H9 (cell line): ENCODE data around the gene SDHA. TPM values are rescaled to one million over a fixed set of nuclear protein-coding genes. Genes with fewer than 3 reads are reported as not detected.
"Not testable (repeated sequence)": the region's sequence is repeated elsewhere in the genome, so short reads cannot be mapped to it uniquely, and the experiment has no call there.

Experiments
- DNase-seq: peaks from one replicate; pipeline ENCODE4 v3.0.0-alpha.2; 2017
- H2AFZ ChIP-seq: one replicate; pipeline ENCODE4 v1.6.1; 2013; ENCODE audit warnings: mild to moderate bottlenecking, low read length, control low read depth, moderate library complexity
- H2AK5ac ChIP-seq: 2 replicates; pipeline ENCODE4 v1.6.1; 2013; ENCODE audit warnings: low read length, control low read depth, mixed read lengths; ENCODE audit not compliant: insufficient read length
- H2BK120ac ChIP-seq: one replicate; pipeline ENCODE4 v1.6.1; 2013; ENCODE audit warnings: low read depth, mild to moderate bottlenecking, low read length, control low read depth, inconsistent platforms; ENCODE audit not compliant: poor library complexity, severe bottlenecking
- H2BK12ac ChIP-seq: 2 replicates; pipeline ENCODE4 v1.6.1; 2013; ENCODE audit warnings: low read length, control low read depth, mixed read lengths, low read depth; ENCODE audit not compliant: insufficient read length
- H2BK15ac ChIP-seq: 2 replicates; pipeline ENCODE4 v1.6.1; 2013; ENCODE audit warnings: low read depth, low read length, control low read depth
- H2BK20ac ChIP-seq: one replicate; pipeline ENCODE4 v1.6.1; 2013; ENCODE audit warnings: low read depth, mild to moderate bottlenecking, low read length, control low read depth, inconsistent platforms; ENCODE audit not compliant: poor library complexity, severe bottlenecking
- H2BK5ac ChIP-seq: 2 replicates; pipeline ENCODE4 v1.6.1; 2013; ENCODE audit warnings: low read length, control low read depth, mixed read lengths; ENCODE audit not compliant: insufficient read length
- H3K14ac ChIP-seq: 2 replicates; pipeline ENCODE4 v1.6.1; 2013; ENCODE audit warnings: low read length, control low read depth; ENCODE audit not compliant: insufficient read depth
- H3K18ac ChIP-seq: 2 replicates; pipeline ENCODE4 v1.6.1; 2013; ENCODE audit warnings: low read depth, mild to moderate bottlenecking, mixed read lengths, low read length, control low read depth; ENCODE audit not compliant: insufficient read length
- H3K23ac ChIP-seq: 2 replicates; pipeline ENCODE4 v1.6.1; 2013; ENCODE audit warnings: low read length, control low read depth, mixed read lengths, low read depth; ENCODE audit not compliant: insufficient read length
- H3K23me2 ChIP-seq: 2 replicates; pipeline ENCODE4 v1.6.1; 2013; ENCODE audit warnings: low read depth, mild to moderate bottlenecking, mixed read lengths, low read length, control low read depth; ENCODE audit not compliant: insufficient read length, poor library complexity, severe bottlenecking
- H3K27ac ChIP-seq: 2 replicates; pipeline ENCODE4 v1.5.1; 2013; ENCODE audit warnings: low read length, control low read depth, mixed read lengths, low read depth; ENCODE audit not compliant: insufficient read length
- H3K27me3 ChIP-seq: 2 replicates; pipeline ENCODE4 v1.6.1; 2013; ENCODE audit warnings: low read length, control low read depth, inconsistent platforms; ENCODE audit not compliant: insufficient read depth
- H3K4ac ChIP-seq: 2 replicates; pipeline ENCODE4 v1.6.1; 2013; ENCODE audit warnings: low read depth, mild to moderate bottlenecking, control low read depth, inconsistent platforms, low read length, moderate library complexity
- H3K4me1 ChIP-seq: 2 replicates; pipeline ENCODE4 v1.6.1; 2013; ENCODE audit warnings: low read length, control low read depth, inconsistent platforms; ENCODE audit not compliant: insufficient read depth
- H3K4me2 ChIP-seq: 2 replicates; pipeline ENCODE4 v1.6.1; 2013; ENCODE audit warnings: low read length, control low read depth, mixed read lengths; ENCODE audit not compliant: insufficient read length, insufficient read depth
- H3K56ac ChIP-seq: 2 replicates; pipeline ENCODE4 v1.6.1; 2013; ENCODE audit warnings: low read depth, mild to moderate bottlenecking, mixed read lengths, low read length, control low read depth; ENCODE audit not compliant: insufficient read length
- H3K79me1 ChIP-seq: 2 replicates; pipeline ENCODE4 v1.6.1; 2013; ENCODE audit warnings: low read depth, mild to moderate bottlenecking, moderate library complexity, low read length, control low read depth, inconsistent platforms; ENCODE audit not compliant: insufficient read depth, poor library complexity, severe bottlenecking
- H3K79me2 ChIP-seq: 2 replicates; pipeline ENCODE4 v1.6.1; 2013; ENCODE audit warnings: low read length, control low read depth, inconsistent platforms; ENCODE audit not compliant: insufficient read depth
- H3K9ac ChIP-seq: 2 replicates; pipeline ENCODE4 v1.6.1; 2013; ENCODE audit warnings: low read length, control low read depth, mixed read lengths; ENCODE audit not compliant: insufficient read length; ENCODE audit errors: extremely low read depth
- H3K9me3 ChIP-seq: one replicate; pipeline ENCODE4 v1.6.1; 2013; ENCODE audit warnings: low read depth, low read length, inconsistent platforms; ENCODE audit not compliant: control insufficient read depth
- H3T11ph ChIP-seq: one replicate; pipeline ENCODE4 v1.6.1; 2013; ENCODE audit warnings: mild to moderate bottlenecking, low read length, control low read depth, inconsistent platforms
- H4K20me1 ChIP-seq: one replicate; pipeline ENCODE4 v1.6.1; 2013; ENCODE audit not compliant: control insufficient read depth, insufficient read length, insufficient read depth
- H4K5ac ChIP-seq: 2 replicates; pipeline ENCODE4 v1.6.1; 2013; ENCODE audit warnings: low read depth, mild to moderate bottlenecking, mixed read lengths, low read length, control low read depth; ENCODE audit not compliant: insufficient read length
- H4K8ac ChIP-seq: replicated peaks from 2 replicates; pipeline ENCODE4 v1.6.1; 2013; ENCODE audit warnings: low read length, control low read depth, mixed read lengths, low read depth; ENCODE audit not compliant: insufficient read length
- H4K91ac ChIP-seq: 2 replicates; pipeline ENCODE4 v1.6.1; 2013; ENCODE audit warnings: low read depth, mild to moderate bottlenecking, moderate library complexity, mixed read lengths, low read length, control low read depth; ENCODE audit not compliant: insufficient read length
- H3K27ac Mint-ChIP-seq, 3 experiments: 2 replicates in 2 of 3; 3 replicates in 1 of 3; pipeline ENCODE4 v1.8.0; 2020 to 2021; ENCODE audit warnings: mixed read lengths in 3 of 3, mild to moderate bottlenecking in 1 of 3, moderate library complexity in 1 of 3
- H3K27me3 Mint-ChIP-seq: 2 replicates; pipeline ENCODE4 v1.8.0; 2021; ENCODE audit warnings: low read depth, mild to moderate bottlenecking, moderate library complexity, mixed read lengths
- H3K36me3 Mint-ChIP-seq, 3 experiments: 2 replicates in 2 of 3; 3 replicates in 1 of 3; pipeline ENCODE4 v1.8.0; 2020 to 2021; ENCODE audit warnings: low read depth in 3 of 3, mixed read lengths in 3 of 3; ENCODE audit not compliant: insufficient read depth in 1 of 3
- H3K4me1 Mint-ChIP-seq, 2 experiments: 2 replicates each; pipeline ENCODE4 v1.8.0; 2020; ENCODE audit warnings: mixed read lengths in 2 of 2
- H3K4me3 Mint-ChIP-seq, 2 experiments: 2 replicates in 1 of 2; 3 replicates in 1 of 2; pipeline ENCODE4 v1.8.0; 2020 to 2021; ENCODE audit warnings: mild to moderate bottlenecking in 2 of 2, mixed read lengths in 2 of 2, moderate library complexity in 1 of 2
- H3K9me3 Mint-ChIP-seq, 2 experiments: 2 replicates in 1 of 2; 3 replicates in 1 of 2; pipeline ENCODE4 v1.8.0; 2020; ENCODE audit warnings: mild to moderate bottlenecking in 2 of 2, mixed read lengths in 2 of 2, moderate library complexity in 1 of 2
- CTCF ChIP-seq: fragments of 200-600 bp; sonication (generic); conservative IDR thresholded peaks from 3 replicates; pipeline ENCODE4 v1.8.0; 2021; ENCODE audit warnings: antibody characterized with exemption, mild to moderate bottlenecking
- WGBS: extraction: QIAGEN DNeasy Blood & Tissue Kit; methylation state at CpG from one replicate; pipeline ENCODE4 v1.1.7; 2013; ENCODE audit warnings: missing lambda C conversion rate, low lambda C conversion rate, mixed read lengths; ENCODE audit not compliant: insufficient read length; ENCODE audit errors: extremely low coverage; 5-methylcytosine and 5-hydroxymethylcytosine counted together
- total RNA-seq: library from RNA; stranded (reverse); gene quantifications from 2 replicates; pipeline ENCODE4 v1.2.1, GENCODE V29; 2021

SDHA gene
- total RNA-seq, 1 experiment from 2014 or later, result 84.8 TPM

GRCh38 chr5:302966-303365 lies 84.8 kb downstream of the SDHA start:
- no peaks in the 10 kb centered on the region for H3K79me1 ChIP-seq
- H3K56ac ChIP-seq, result no peak overlapping the region
- H3K27ac ChIP-seq, result no peak overlapping the region
- no peak overlapping the region for H3K18ac ChIP-seq
- no peaks in the 10 kb centered on the region; the same call in 1 of the 2 replicates for H3K79me2 ChIP-seq
- H3K14ac ChIP-seq, result no peak overlapping the region; the same call in 1 of the 2 replicates
- no peak overlapping the region for H4K91ac ChIP-seq
- H3T11ph ChIP-seq, result no peak overlapping the region
- no peak for DNase-seq
- no peaks in the 10 kb centered on the region for H4K20me1 ChIP-seq
- no peak overlapping the region for H2BK20ac ChIP-seq
- no peak overlapping the region for H2AK5ac ChIP-seq
- H4K5ac ChIP-seq, result no peak overlapping the region
- WGBS, result no CpG with 5 or more reads among the region's 8 CpGs
- H2BK15ac ChIP-seq, result no peak overlapping the region
- Mint-ChIP-seq H3K4me3 (peak overlapping the region in 1 of 2 experiments; percentile 38; a peak in 1 of 5 replicates), H3K4me1 (peaks cover 37 to 49% of the 10 kb centered on the region in 2 experiments), H3K27me3 (no peaks in the 10 kb centered on the region), H3K27ac (peak overlapping the region; percentile 79 to 86 (median 79); a peak in 4 of 7 replicates), H3K9me3 (no peaks in the 10 kb centered on the region), H3K36me3 (peaks cover 0 to 19% (median 13%) of the 10 kb centered on the region in 3 experiments; a peak in 5 of 7 replicates)
- no peaks in the 10 kb centered on the region for H3K23me2 ChIP-seq
- no peak overlapping the region for H2AFZ ChIP-seq
- H3K4me1 ChIP-seq, result no peaks in the 10 kb centered on the region; the same call in 1 of the 2 replicates
- no peak overlapping the region for H3K4me2 ChIP-seq
- H3K23ac ChIP-seq, result no peak overlapping the region
- TF ChIP-seq CTCF, result no peak
- H4K8ac ChIP-seq, result no peak overlapping the region
- no peak overlapping the region for H3K4ac ChIP-seq
- H3K27me3 ChIP-seq, result no peaks in the 10 kb centered on the region
- no peak overlapping the region for H2BK5ac ChIP-seq
- H3K9ac ChIP-seq, result no peak overlapping the region
- H2BK12ac ChIP-seq, result no peak overlapping the region
- H2BK120ac ChIP-seq, result no peak overlapping the region
- no peaks in the 10 kb centered on the region for H3K9me3 ChIP-seq

GRCh38 chr5:303741-304140 lies 85.6 kb downstream of the SDHA start:
- H3K14ac ChIP-seq, H2BK120ac ChIP-seq, H3K4me3 Mint-ChIP-seq, H3K4me2 ChIP-seq, H3K27ac ChIP-seq, H3K27me3 Mint-ChIP-seq, H4K91ac ChIP-seq, H3K9ac ChIP-seq, H4K5ac ChIP-seq, H2BK15ac ChIP-seq, H3K18ac ChIP-seq, H4K20me1 ChIP-seq, H3K79me1 ChIP-seq, H2BK5ac ChIP-seq, H3K79me2 ChIP-seq, H3K23ac ChIP-seq, H2AFZ ChIP-seq, DNase-seq, H3K9me3 Mint-ChIP-seq, H4K8ac ChIP-seq, H3K23me2 ChIP-seq, H2BK20ac ChIP-seq, H3T11ph ChIP-seq, H2BK12ac ChIP-seq, H3K27ac Mint-ChIP-seq, H3K4me1 ChIP-seq, H3K27me3 ChIP-seq, H3K56ac ChIP-seq, H2AK5ac ChIP-seq, H3K9me3 ChIP-seq, H3K4ac ChIP-seq: not testable (repeated sequence)
- Mint-ChIP-seq H3K4me1 (peaks cover 33 to 48% of the 10 kb centered on the region in 2 experiments), H3K36me3 (peaks cover 0 to 19% (median 18%) of the 10 kb centered on the region in 3 experiments; a peak in 5 of 7 replicates)
- WGBS, result no CpG with 5 or more reads among the region's 8 CpGs
